ENCODE measurements around the gene FAM228A. TPM values are rescaled to one million over a fixed set of nuclear protein-coding genes. Genes with fewer than 3 reads are reported as not detected.
"Not testable (repeated sequence)": the region's sequence is repeated elsewhere in the genome, so short reads cannot be mapped to it uniquely, and the experiment has no call there.

Gene FAM228A
- not detected in 2 replicates for total RNA-seq (2022)
- percentile 8 among the genes with signal in this experiment for Bru-seq, nascent RNA
- BruChase-seq, experiment 1, labeled RNA remaining after a 2-hour chase = percentile 22 among the genes with signal in this experiment
- BruChase-seq, experiment 2, labeled RNA remaining after a 6-hour chase = not detected
- long read RNA-seq, partial matches to known transcripts = 0 of 1 reads
- long read RNA-seq, other reads (novel, unspliced or antisense) = 1 of 1 reads

DNA sequence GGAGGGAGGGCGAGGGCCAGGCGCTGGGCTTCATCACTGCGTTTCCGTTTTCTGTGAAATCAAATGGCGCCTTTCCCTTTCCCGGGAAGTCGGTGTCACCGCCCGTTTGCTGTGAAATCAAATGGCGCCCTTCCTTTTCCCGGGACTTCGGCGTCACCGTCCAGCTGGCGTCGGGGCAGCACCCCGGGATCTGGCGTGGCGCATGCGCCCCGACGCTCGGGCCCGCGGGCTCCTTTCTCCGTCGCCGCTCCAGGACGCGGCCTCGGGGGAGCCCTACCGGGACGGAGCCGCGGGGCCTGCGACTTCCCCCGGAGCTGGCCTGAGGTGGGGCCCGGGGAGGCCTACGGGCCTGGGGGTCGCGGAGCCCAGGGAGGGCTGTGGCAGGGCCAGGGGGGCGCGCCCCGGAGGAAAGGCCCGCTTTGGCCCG, at the start of gene FAM228A:
TSS of gene FAM228A (plus strand) at position 203 of the 427 bp plus-strand sequence. CDS start 428 bp downstream, outside the sequence.
- Mint-ChIP-seq H3K27me3 (ENCODE audit: insufficient read depth, unreplicated experiment) (no peaks in the 10 kb centered on the region), H3K4me1 (ENCODE audit: low read depth, unreplicated experiment) (no peaks in the 10 kb centered on the region), H3K36me3 (ENCODE audit: insufficient read depth, unreplicated experiment) (no peaks in the 10 kb centered on the region), H3K27ac (ENCODE audit: unreplicated experiment) (no peak within 1 kb of the TSS), H3K9me3 (ENCODE audit: unreplicated experiment) (no peaks in the 10 kb centered on the region), H3K4me3 (ENCODE audit: unreplicated experiment) (no peak within 1 kb of the TSS)
- H3K4me1 ChIP-seq = no peaks in the 10 kb centered on the region
- ChIA-PET CTCF (no interaction called here), POLR2A (no interaction called here)
- H3K27me3 ChIP-seq (replicated peaks; ENCODE audit: control insufficient read depth, insufficient read depth, low read length) = no peaks in the 10 kb centered on the region
- TF ChIP-seq, protein P1, sequence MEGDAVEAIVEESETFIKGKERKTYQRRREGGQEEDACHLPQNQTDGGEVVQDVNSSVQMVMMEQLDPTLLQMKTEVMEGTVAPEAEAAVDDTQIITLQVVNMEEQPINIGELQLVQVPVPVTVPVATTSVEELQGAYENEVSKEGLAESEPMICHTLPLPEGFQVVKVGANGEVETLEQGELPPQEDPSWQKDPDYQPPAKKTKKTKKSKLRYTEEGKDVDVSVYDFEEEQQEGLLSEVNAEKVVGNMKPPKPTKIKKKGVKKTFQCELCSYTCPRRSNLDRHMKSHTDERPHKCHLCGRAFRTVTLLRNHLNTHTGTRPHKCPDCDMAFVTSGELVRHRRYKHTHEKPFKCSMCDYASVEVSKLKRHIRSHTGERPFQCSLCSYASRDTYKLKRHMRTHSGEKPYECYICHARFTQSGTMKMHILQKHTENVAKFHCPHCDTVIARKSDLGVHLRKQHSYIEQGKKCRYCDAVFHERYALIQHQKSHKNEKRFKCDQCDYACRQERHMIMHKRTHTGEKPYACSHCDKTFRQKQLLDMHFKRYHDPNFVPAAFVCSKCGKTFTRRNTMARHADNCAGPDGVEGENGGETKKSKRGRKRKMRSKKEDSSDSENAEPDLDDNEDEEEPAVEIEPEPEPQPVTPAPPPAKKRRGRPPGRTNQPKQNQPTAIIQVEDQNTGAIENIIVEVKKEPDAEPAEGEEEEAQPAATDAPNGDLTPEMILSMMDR (IDR thresholded peaks at IDR 0.05; ENCODE audit: insufficient read depth in 1 of 2, low read depth in 1 of 2, low read length in 1 of 2, severe bottlenecking in 1 of 2, unreplicated experiment in 1 of 2) = no peak
- H3K36me3 ChIP-seq (ENCODE audit: control insufficient read depth, insufficient read depth, low read length) = no peaks in the 10 kb centered on the region
- intact Hi-C loops (cut with micrococcal nuclease; ENCODE audit: unreplicated experiment) = no loop called here
- DNase-seq = no peak
- H3K9me3 ChIP-seq = no peaks in the 10 kb centered on the region
- no peak within 1 kb of the TSS for H3K4me3 ChIP-seq (ENCODE audit: low read depth, low read length)
- BruUV-seq (replicated peaks) = no TSS peak

DNA sequence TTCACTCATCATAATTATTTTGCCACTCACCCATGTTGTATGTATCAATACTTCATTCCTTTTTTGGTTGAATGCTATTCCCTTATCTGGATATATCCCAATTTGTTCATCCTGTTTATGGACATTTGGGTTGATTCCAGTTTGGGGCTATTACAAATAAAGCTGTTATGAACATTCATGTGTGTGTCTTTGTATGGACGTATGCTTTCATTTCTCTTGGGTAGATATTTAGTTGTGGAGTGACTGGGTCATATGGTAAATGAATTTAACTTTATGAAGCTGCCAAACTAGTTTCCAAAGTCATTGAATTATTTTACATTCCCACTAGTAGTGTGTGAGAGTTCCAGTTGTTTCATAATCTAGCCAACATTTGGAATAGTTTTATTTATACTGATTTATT, 48.9 kb upstream of the FAM228A start:
- Mint-ChIP-seq H3K27me3 (ENCODE audit: insufficient read depth, unreplicated experiment) (no peaks in the 10 kb centered on the region), H3K27ac (ENCODE audit: unreplicated experiment) (no peak overlapping the region), H3K4me3 (ENCODE audit: unreplicated experiment) (no peak overlapping the region), H3K4me1 (ENCODE audit: low read depth, unreplicated experiment) (peaks cover 16% of the 10 kb centered on the region), H3K9me3 (ENCODE audit: unreplicated experiment) (no peaks in the 10 kb centered on the region), H3K36me3 (ENCODE audit: insufficient read depth, unreplicated experiment) (no peaks in the 10 kb centered on the region)
- Histone ChIP-seq H3K4me3 (ENCODE audit: low read depth, low read length) (no peak overlapping the region), H3K9me3 (no peaks in the 10 kb centered on the region), H3K27me3 (replicated peaks; ENCODE audit: control insufficient read depth, insufficient read depth, low read length) (no peaks in the 10 kb centered on the region), H3K4me1 (no peaks in the 10 kb centered on the region), H3K36me3 (ENCODE audit: control insufficient read depth, insufficient read depth, low read length) (no peaks in the 10 kb centered on the region)
- CTCF ChIA-PET = no interaction called here
- no TSS peak for BruUV-seq (replicated peaks)
- no peak for DNase-seq
- POLR2A ChIA-PET = no interaction called here
- TF ChIP-seq, protein P1 (IDR thresholded peaks at IDR 0.05; ENCODE audit: insufficient read depth in 1 of 2, low read depth in 1 of 2, low read length in 1 of 2, severe bottlenecking in 1 of 2, unreplicated experiment in 1 of 2) = no peak
- intact Hi-C loops (cut with micrococcal nuclease; ENCODE audit: unreplicated experiment) = no loop called here

DNA sequence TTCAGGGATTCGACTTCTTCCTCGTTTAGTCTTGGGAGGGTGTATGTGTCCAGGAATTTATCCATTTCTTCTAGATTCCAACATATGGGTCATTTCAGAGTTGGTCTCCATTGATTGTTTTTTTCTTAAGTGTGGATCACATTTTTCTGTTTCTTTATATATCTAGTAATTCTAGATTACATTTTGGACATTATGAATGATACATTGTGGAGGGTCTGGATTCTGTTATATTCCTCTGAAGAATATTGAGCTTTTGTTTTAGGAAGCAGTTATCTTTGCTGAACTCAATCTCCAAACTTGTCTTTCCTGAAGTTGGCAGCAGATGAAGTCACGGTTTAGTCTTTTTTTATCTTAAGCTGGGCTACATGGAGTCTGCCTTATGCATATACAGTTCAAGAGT, 42.3 kb upstream of the FAM228A start:
- Mint-ChIP-seq H3K4me3 (ENCODE audit: unreplicated experiment) (no peak overlapping the region), H3K27ac (ENCODE audit: unreplicated experiment) (no peak overlapping the region), H3K9me3 (ENCODE audit: unreplicated experiment) (peaks cover 23% of the 10 kb centered on the region), H3K27me3 (ENCODE audit: insufficient read depth, unreplicated experiment) (no peaks in the 10 kb centered on the region), H3K36me3 (ENCODE audit: insufficient read depth, unreplicated experiment) (no peaks in the 10 kb centered on the region), H3K4me1 (ENCODE audit: low read depth, unreplicated experiment) (no peaks in the 10 kb centered on the region)
- H3K27me3 ChIP-seq (replicated peaks; ENCODE audit: control insufficient read depth, insufficient read depth, low read length) = no peaks in the 10 kb centered on the region
- CTCF ChIA-PET = no interaction called here
- H3K4me1 ChIP-seq = no peaks in the 10 kb centered on the region
- intact Hi-C loops (cut with micrococcal nuclease; ENCODE audit: unreplicated experiment) = no loop called here
- H3K4me3 ChIP-seq (ENCODE audit: low read depth, low read length) = no peak overlapping the region
- POLR2A ChIA-PET = no interaction called here
- BruUV-seq (replicated peaks) = no TSS peak
- no peak for DNase-seq
- H3K36me3 ChIP-seq (ENCODE audit: control insufficient read depth, insufficient read depth, low read length) = no peaks in the 10 kb centered on the region
- H3K9me3 ChIP-seq = no peaks in the 10 kb centered on the region
- TF ChIP-seq, protein P1 (IDR thresholded peaks at IDR 0.05; ENCODE audit: insufficient read depth in 1 of 2, low read depth in 1 of 2, low read length in 1 of 2, severe bottlenecking in 1 of 2, unreplicated experiment in 1 of 2) = no peak

DNA sequence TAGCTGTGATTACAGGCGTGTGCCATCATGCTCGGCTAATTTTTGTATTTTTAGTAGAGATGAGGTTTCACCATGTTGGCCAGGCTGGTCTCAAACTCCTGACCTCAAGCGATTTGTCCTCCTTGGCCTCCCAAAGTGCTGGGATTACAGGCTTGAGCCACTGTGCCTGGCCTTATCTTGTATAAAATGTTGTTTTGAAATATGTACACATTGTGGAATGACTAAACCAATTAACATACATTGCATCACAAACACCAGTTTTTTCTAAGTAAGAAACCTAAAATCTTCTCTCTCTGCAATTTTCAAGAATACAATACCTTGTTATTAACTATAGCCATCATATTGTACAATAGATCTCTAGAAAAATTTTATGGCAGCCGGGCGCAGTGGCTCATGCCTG, 34.5 kb upstream of the FAM228A start:
- POLR2A ChIA-PET, CTCF ChIA-PET: not testable (repeated sequence)

More for the DNA sequence above, 34.5 kb upstream of the FAM228A start:
- H3K4me1 Mint-ChIP-seq (ENCODE audit: low read depth, unreplicated experiment); DNase-seq; H3K9me3 Mint-ChIP-seq (ENCODE audit: unreplicated experiment); H3K4me3 ChIP-seq (ENCODE audit: low read depth, low read length); H3K27me3 Mint-ChIP-seq (ENCODE audit: insufficient read depth, unreplicated experiment); H3K36me3 ChIP-seq (ENCODE audit: control insufficient read depth, insufficient read depth, low read length); H3K27ac Mint-ChIP-seq (ENCODE audit: unreplicated experiment); H3K9me3 ChIP-seq; BruUV-seq (replicated peaks); H3K36me3 Mint-ChIP-seq (ENCODE audit: insufficient read depth, unreplicated experiment); H3K4me3 Mint-ChIP-seq (ENCODE audit: unreplicated experiment); H3K27me3 ChIP-seq (replicated peaks; ENCODE audit: control insufficient read depth, insufficient read depth, low read length); H3K4me1 ChIP-seq; intact Hi-C loops (cut with micrococcal nuclease; ENCODE audit: unreplicated experiment): not testable (repeated sequence)
